Measurements from ENCODE around the gene GRM7. TPM values are rescaled to one million over a fixed set of nuclear protein-coding genes. Genes with fewer than 3 reads are reported as not detected.
A peak's percentile ranks its signal among the peaks of the same experiment; 100 is the strongest.

Gene GRM7
- total and polyA plus RNA-seq, 9 donors: 0.18 to 0.85 (median 0.26) TPM; not detected in 3

- H3K4me3 ChIP-seq: no peak overlapping the region
- DNase-seq: no peak
- TF ChIP-seq CTCF (IDR thresholded peaks at IDR 0.05) (no peak), POLR2A (IDR thresholded peaks at IDR 0.05) (no peak), EP300 (IDR thresholded peaks at IDR 0.05) (no peak)
- no peaks in the 10 kb centered on the region for H3K27me3 ChIP-seq
- no peaks in the 10 kb centered on the region for H3K36me3 ChIP-seq
- H3K27ac ChIP-seq: no peak overlapping the region
- no peaks in the 10 kb centered on the region for H3K9me3 ChIP-seq
- 86 to 94% (median 88%) methylated on average over 3 of the region's 3 CpGs for WGBS, 3 donors
- H3K4me1 ChIP-seq (ENCODE audit: insufficient read depth): no peaks in the 10 kb centered on the region
- intact Hi-C loops (cut with DNase I): no loop called here
These were observed 760.7 kb downstream of the GRM7 start for GRCh38 chr3:7621651-7622050.

- Histone ChIP-seq H3K27me3 (no peaks in the 10 kb centered on the region), H3K9me3 (no peaks in the 10 kb centered on the region), H3K4me3 (no peak overlapping the region), H3K4me1 (ENCODE audit: insufficient read depth) (peaks cover 2% of the 10 kb centered on the region), H3K27ac (no peak overlapping the region), H3K36me3 (no peaks in the 10 kb centered on the region)
- intact Hi-C loops (cut with DNase I): no loop called here
- no peak for TF ChIP-seq EP300 (IDR thresholded peaks at IDR 0.05)
- no peak for TF ChIP-seq CTCF (IDR thresholded peaks at IDR 0.05)
- TF ChIP-seq POLR2A (IDR thresholded peaks at IDR 0.05): no peak
- 77 to 94% (median 92%) methylated on average over 6 of the region's 6 CpGs for WGBS, 3 donors
- DNase-seq: no peak
These were observed 764.1 kb downstream of the GRM7 start for GRCh38 chr3:7625021-7625420.

- Histone ChIP-seq H3K27ac (no peak overlapping the region), H3K27me3 (no peaks in the 10 kb centered on the region), H3K4me1 (ENCODE audit: insufficient read depth) (peaks cover 6% of the 10 kb centered on the region), H3K9me3 (no peaks in the 10 kb centered on the region), H3K36me3 (no peaks in the 10 kb centered on the region), H3K4me3 (no peak overlapping the region)
- no peak for DNase-seq
- 49 to 51% (median 50%) methylated on average over 4 of the region's 4 CpGs for WGBS, 3 donors
- no peak for TF ChIP-seq CTCF (IDR thresholded peaks at IDR 0.05)
- no peak for TF ChIP-seq EP300 (IDR thresholded peaks at IDR 0.05)
- no peak for TF ChIP-seq POLR2A (IDR thresholded peaks at IDR 0.05)
- intact Hi-C loops (cut with DNase I): no loop called here
These were observed 769.5 kb downstream of the GRM7 start for GRCh38 chr3:7630351-7630911.

- Histone ChIP-seq H3K9me3 (no peaks in the 10 kb centered on the region), H3K4me3 (no peak overlapping the region), H3K27ac (no peak overlapping the region), H3K27me3 (no peaks in the 10 kb centered on the region), H3K4me1 (ENCODE audit: insufficient read depth) (peaks cover 6% of the 10 kb centered on the region), H3K36me3 (no peaks in the 10 kb centered on the region)
- intact Hi-C loops (cut with DNase I): no loop called here
- DNase-seq: peak; percentile 10 to 56 (median 49)
- 4 to 10% (median 5%) methylated on average over 4 of the region's 4 CpGs for WGBS, 3 donors
- TF ChIP-seq CTCF (IDR thresholded peaks at IDR 0.05): no peak
- TF ChIP-seq POLR2A (IDR thresholded peaks at IDR 0.05): no peak
- TF ChIP-seq EP300 (IDR thresholded peaks at IDR 0.05): no peak
These were observed 770.0 kb downstream of the GRM7 start for GRCh38 chr3:7630925-7631324.
